GM12874 (cell line): Measurements from ENCODE around the gene PPP6R2.

Source experiments
- CTCF ChIP-seq: IDR thresholded peaks from 2 replicates; pipeline ENCODE4 v1.5.1; 2011; ENCODE audit warnings: low read depth, mild to moderate bottlenecking, control low read depth, low read length, moderate library complexity; ENCODE audit not compliant: insufficient read depth

PPP6R2 gene

DNA sequence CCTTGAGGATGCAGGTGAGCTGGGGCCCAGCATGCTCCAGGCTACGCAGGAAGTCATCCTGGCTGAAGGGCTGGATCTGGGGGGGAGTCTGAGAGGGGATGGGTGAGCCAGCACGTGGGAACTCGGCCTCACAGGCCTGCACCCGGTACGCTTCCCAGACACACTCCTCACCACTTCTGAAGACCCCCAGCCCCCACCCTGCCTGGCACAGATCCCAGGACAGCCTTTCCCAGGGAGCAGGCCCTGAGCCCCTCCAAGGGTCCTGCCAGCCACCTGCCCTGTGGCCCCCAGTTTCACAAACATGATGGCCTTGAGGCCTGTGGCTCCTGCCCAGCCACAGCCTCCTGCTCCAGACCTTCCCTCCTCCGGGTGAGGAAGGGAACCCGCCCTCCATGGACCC is 30.1 kb upstream of the PPP6R2 start:
- no peak for TF ChIP-seq CTCF

DNA sequence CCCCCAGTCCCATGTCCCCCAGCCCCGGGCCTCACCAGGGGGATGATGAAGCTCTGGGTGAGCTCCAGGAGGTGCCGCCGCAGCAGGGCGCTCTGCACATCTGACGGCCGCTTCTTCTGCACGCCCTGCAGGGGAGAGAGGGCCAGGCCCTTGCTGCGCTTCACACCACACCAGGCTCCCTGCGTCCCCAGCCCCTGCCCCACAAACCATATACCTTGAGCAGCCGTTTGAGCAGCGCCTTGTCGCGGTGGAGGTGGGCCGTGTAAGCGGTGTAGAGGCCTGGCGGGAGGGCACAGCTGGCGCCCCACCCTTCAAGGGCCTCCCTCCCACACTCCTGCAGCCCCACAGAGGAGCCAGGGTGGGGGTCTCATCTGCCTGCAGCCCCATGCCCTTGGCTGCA is 29.5 kb upstream of the PPP6R2 start:
- no peak for TF ChIP-seq CTCF

GRCh38 chr22:50314081-50314454 is 29.1 kb upstream of the PPP6R2 start:
- no peak for TF ChIP-seq CTCF

DNA sequence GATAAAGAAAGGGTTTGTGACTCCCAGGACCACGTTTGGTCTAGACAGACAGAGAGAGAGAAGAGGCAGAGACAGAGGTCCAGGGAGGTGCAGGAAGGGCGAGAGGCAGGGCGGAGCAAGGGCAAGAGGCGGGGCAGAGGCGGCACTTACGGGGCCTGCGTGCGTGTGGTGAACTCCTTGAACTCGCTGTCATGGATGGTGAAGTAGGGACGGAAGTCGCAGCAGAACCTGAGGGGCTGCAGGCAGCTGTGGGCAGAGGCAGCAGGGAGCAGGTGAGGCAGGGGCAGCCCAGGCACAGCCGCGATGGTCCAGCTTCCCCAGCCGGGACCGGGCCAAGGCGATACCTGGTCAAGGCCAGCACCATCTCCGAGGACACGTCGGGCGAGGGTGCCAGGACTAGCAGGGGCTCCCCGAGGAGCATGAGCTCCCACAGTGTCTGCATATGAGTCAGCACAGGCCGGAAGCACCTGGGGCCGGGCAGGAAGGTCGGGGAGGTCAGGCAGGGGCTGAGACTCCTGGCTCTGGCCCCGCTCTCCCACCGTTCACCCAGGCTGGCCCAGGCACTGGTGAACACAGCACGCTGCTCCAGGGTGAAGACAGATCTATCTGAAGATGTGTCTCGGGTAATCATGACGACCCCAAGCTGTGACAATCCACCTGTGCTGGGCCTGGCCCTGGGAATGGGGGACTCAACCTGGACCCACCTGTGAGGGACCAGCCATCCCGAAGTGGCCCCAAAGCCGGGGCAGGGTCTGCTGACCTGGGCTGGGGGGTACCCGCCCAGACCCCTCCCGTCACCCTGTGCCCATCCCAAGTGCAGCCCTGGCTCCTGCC is 28.5 kb upstream of the PPP6R2 start:
- no peak for TF ChIP-seq CTCF

- no peak for TF ChIP-seq CTCF
Observed at GRCh38 chr22:50315289-50316113, 27.6 kb upstream of the PPP6R2 start.

DNA sequence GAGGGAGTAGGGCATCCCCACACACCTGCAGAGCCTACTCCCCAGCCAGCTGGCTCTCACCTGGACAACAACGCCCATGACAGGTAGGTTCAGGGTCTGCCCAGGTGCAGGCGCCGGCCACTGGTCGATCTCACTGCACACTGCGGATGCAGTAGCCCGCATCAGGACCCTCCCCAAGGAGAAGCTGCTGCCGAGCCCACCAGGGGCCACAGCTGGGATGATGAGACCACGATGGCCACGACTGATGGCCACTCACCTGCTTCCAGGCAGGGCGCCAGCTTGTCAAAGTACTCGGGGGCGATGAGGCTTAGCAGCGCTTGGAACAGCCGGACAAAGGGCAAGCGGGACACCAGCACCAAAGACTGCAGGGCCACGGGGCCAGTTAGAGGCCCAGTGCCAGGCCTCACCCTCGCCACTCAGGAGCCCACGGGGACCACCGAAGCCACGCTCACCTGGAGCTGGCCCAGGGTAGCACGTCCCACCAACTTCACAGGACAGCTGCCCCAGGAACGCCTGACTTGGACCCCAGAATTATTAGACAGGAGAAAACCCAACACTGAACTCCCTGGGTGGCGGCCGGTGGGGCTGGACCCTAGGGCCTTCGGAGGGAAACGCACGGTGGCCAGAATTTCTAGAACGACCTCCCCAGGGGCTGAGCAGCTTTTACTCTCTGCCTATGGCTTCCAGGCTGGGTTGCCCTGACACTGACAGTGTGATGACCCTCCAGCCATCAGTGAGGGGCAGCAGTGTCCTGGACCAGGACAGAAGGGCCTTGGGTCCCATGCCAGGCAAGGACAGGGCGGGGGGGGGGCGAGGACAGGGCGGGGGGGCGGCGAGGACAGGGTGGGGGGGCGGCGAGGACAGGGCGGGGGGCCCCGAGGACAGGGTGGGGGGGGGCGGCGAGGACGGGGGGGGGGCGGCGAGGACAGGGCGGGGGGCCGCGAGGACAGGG is 26.7 kb upstream of the PPP6R2 start:
- TF ChIP-seq CTCF, result no peak
